GM10248 (cell line): ENCODE measurements around the gene MAN1A1.

Experiments
- CTCF ChIA-PET: fragments of 300-600 bp; sonication (Branson Sonifier 250); formaldehyde crosslinking; extraction: SDS; loops from one replicate; lab custom pipeline; 2021; ENCODE audit warnings: antibody characterized with exemption; lab: Yijun Ruan, JAX
- POLR2A ChIA-PET: fragments of 350-650 bp; sonication (Branson Sonifier 250); formaldehyde crosslinking; extraction: SDS; loops from one replicate; lab custom pipeline; 2020; ENCODE audit warnings: antibody characterized with exemption; lab: Yijun Ruan, JAX
- DNase-seq: peaks from one replicate; pipeline ENCODE4 v3.0.0; 2012; ENCODE audit errors: extremely low spot score
- TF ChIP-seq, protein P1 (sequence below): IDR thresholded peaks from 2 replicates; pipeline ENCODE4 v1.5.1; 2012; ENCODE audit warnings: mild to moderate bottlenecking, low read depth; ENCODE audit errors: extremely low read depth, missing control alignments, control extremely low read depth

Gene MAN1A1

DNA sequence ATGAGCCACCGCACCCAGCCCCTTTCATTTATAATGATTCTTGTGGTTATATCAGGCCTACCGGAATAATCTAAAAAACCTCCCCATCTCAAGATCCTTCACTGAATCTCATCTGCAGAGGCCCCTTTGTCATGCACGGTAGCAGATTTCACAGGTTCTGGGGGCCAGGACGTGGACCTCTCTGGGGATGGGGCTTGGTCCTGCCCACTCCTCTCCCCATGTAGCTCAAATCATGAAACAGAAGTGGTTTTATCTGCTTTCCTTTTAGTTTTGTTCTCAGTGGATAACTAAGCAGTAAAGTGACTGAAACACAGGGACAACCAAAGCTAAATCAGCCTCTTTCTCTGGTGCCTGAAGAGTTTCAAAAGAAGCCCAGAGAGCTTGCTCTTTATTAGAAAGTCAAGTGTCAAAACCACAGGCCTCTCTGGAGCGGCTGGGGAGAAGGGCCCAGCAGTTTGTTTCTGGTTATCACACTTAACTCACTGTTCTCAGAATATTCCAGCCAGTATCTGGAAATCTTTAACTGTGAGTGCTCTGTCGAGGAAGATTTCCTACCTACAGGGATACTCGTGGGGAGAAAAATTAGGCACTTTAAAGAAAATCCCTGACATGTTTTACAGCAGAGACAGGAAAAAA, 210.5 kb downstream of the MAN1A1 start:
- peak; percentile 30 for DNase-seq
- TF ChIP-seq, protein P1, sequence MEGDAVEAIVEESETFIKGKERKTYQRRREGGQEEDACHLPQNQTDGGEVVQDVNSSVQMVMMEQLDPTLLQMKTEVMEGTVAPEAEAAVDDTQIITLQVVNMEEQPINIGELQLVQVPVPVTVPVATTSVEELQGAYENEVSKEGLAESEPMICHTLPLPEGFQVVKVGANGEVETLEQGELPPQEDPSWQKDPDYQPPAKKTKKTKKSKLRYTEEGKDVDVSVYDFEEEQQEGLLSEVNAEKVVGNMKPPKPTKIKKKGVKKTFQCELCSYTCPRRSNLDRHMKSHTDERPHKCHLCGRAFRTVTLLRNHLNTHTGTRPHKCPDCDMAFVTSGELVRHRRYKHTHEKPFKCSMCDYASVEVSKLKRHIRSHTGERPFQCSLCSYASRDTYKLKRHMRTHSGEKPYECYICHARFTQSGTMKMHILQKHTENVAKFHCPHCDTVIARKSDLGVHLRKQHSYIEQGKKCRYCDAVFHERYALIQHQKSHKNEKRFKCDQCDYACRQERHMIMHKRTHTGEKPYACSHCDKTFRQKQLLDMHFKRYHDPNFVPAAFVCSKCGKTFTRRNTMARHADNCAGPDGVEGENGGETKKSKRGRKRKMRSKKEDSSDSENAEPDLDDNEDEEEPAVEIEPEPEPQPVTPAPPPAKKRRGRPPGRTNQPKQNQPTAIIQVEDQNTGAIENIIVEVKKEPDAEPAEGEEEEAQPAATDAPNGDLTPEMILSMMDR = no peak
- CTCF ChIA-PET = interaction anchor here (1.6 to 13.1 kb wide), 3 partner anchors 9 to 12 kb away, joined by 5 to 83 read pairs (median 7); no protein-coding TSS in a partner anchor
- POLR2A ChIA-PET = no interaction called here

DNA sequence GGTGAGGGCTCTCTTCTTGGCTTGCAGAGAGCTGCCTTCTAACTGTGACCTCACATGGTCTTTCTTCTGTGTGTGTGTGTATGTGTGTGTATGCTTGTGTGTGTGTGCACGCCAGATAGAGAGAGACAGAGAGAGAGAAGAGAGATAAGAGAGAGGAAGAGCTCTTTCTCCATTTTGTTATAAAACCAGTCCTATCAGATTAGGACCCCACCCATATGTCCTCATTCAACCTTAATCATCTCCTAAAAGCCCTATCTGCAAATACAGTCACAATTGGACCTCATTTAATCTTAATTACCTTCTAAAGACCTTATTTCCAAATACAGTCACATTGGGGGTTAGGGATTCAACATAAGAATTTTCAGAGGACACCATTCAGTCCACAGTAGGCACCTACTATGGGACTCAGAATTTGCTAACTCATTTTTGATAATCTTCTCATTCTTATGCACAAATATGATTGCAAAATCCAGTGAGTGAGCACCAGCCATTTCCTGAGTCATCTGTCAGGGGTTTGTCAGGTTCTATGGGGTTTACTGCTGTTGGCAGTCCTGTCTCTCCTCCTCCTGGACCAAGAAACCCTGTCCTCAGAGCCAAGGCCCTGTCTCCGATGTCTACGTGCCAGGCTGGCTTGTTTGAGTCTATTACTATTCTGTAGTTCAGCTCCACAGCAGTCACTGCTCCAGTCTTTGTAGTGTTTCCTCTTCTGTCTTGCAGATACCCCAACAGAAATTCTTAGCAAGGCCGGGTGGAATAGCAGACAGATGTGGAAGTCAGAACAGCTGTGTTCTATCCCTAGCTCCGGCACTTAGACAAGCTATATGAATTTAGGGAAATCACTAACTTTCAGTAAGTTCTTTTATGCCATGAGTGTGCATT, 212.1 kb downstream of the MAN1A1 start:
- no peak for DNase-seq
- CTCF ChIA-PET = interaction anchor here (1.2 to 13.1 kb wide), 3 partner anchors 8 to 17 kb away, joined by 3 to 83 read pairs (median 18); no protein-coding TSS in a partner anchor
- POLR2A ChIA-PET = no interaction called here
- TF ChIP-seq, protein P1 = no peak

DNA sequence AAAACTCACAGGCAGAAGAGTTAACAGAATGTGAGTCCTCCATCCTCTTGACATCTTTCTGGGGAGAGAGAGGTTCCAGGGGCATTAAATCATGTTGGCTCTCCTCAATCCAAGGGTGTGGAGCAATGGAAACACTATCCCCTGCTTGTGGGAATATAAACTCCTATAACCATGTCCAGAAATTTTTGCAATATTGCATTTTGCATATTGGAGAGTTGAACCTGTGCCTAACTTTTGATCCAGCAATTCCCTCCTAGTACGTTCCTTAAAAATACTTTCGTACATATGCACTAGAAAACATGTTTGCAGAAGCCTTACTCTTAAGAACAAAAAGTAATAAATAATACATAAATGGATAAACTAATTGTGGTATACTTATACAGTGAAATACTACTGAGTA, 214.8 kb downstream of the MAN1A1 start:
- TF ChIP-seq, protein P1 = no peak
- DNase-seq = no peak
- POLR2A ChIA-PET = no interaction called here
- CTCF ChIA-PET = interaction anchor here (1.0 kb wide), 1 partner anchor 12 kb away, joined by 3 read pairs; no protein-coding TSS in a partner anchor

DNA sequence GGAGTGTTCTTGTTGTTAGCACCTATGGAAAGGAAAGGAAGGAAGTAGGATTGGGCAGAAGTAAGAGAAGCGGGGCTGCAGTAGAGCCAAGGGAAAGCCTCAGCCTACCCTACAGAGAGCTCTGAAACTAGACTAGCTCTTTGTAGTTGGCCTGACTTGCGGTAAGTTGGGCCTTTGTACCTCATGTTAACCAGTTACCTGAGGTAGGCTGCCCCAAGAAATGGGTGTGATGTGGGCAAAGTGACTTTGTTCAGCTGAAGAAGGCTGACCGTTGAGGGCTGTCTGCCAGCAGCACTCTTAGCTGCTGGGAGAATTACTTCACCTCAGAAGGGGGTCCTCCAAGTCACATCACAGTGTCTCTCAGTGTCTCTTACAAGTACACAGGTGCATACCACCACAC, 216.2 kb downstream of the MAN1A1 start:
- TF ChIP-seq, protein P1 = no peak
- POLR2A ChIA-PET = no interaction called here
- CTCF ChIA-PET = interaction anchor here (2.7 to 3.3 kb wide), 2 partner anchors 12 to 16 kb away, joined by 10 to 22 read pairs; no protein-coding TSS in a partner anchor
- DNase-seq = no peak

DNA sequence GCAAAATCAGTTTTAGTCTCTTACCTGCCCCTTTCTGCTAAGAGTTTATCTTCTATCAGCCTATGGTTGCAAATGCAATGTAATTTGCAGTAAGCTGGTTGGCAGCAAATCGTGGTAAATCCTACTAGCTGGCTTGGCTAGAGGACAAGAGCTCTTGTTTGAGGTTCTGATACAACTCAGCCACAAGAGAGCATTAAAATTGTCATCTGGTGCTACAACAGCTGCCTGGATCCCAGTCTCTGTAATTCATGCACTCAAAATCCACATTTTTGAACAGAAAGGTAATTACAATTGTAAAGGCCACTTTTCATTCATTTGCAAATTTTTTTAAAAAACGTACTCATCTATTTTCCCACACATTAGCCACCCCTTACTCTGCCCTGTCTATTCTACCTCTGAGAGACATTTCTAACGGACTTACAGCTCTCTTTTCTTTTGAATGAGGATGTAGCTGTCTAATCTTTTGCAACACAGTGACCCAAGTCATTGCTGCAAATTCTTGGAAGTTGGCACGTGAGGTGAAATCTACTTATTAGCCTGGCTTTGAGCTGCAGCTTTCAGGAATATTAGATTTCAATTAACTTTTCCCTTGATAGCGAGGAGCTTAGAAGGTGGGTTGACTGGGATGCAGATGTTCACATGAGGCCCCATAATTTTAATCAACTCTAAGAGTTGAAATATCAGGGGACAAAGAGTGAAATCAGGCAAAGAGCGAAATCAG, 217.1 kb downstream of the MAN1A1 start:
- TF ChIP-seq, protein P1 = no peak
- ChIA-PET CTCF (interaction anchor here (0.7 to 3.3 kb wide), 6 partner anchors 10 to 41 kb away, joined by 3 to 22 read pairs (median 4); no protein-coding TSS in a partner anchor), POLR2A (no interaction called here)
- DNase-seq = no peak

DNA sequence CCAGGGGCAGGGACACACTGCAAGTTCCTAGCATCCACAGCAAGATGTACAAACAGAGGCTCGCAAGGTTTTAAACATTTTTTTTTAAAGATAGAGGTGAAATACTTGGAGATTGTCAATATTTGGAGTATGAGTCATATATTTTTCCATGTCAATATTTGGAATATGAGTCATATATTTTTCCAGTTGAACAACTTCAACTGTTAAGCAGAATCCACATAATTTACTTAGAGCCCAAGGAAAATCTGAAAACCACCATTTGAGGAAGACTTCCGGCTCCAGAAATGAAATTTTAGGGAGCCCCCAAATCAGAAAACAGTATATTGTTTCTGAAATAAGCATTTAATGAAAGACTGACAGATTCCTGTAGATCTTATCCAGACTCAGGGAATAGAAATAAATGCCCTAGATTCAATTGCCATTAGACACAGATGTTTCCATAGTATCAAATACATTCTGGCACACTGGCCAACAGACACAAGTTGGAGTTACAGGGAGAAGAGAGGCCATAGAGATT, 219.5 kb downstream of the MAN1A1 start:
- TF ChIP-seq, protein P1 = no peak
- ChIA-PET POLR2A (no interaction called here), CTCF (interaction anchor here (0.6 to 2.3 kb wide), 18 partner anchors 11 to 967 kb away, joined by 3 to 83 read pairs (median 3); no protein-coding TSS in a partner anchor)
- no peak for DNase-seq
